Epidermal melanocyte (primary cell): ENCODE results near the gene LSP1.

ENCODE experiments used
- DNase-seq: peaks from one replicate; pipeline ENCODE4 v3.0.0; 2011; ENCODE audit warnings: low spot score; ENCODE audit not compliant: insufficient read length

Gene LSP1

GRCh38 chr11:1927026-1927847, 74.4 kb downstream of the LSP1 start:
- DNase-seq: no peak

GRCh38 chr11:1927848-1928469, 75.1 kb downstream of the LSP1 start:
- DNase-seq: no peak

GRCh38 chr11:1928470-1928890, 75.6 kb downstream of the LSP1 start:
- DNase-seq: no peak

GRCh38 chr11:1928891-1929541, 76.1 kb downstream of the LSP1 start:
- DNase-seq: no peak

GRCh38 chr11:1929621-1930461, 77.0 kb downstream of the LSP1 start:
- no peak for DNase-seq

GRCh38 chr11:1930462-1930830, 77.6 kb downstream of the LSP1 start:
- DNase-seq: no peak

- no peak for DNase-seq
These were observed 78.6 kb downstream of the LSP1 start for GRCh38 chr11:1931341-1932104.

GRCh38 chr11:1932105-1932480, 79.2 kb downstream of the LSP1 start:
- DNase-seq: no peak

- DNase-seq: no peak
These were observed 79.8 kb downstream of the LSP1 start for GRCh38 chr11:1932681-1933080.

GRCh38 chr11:1933416-1934334, 80.8 kb downstream of the LSP1 start:
- no peak for DNase-seq

GRCh38 chr11:1934335-1935155, 81.7 kb downstream of the LSP1 start:
- DNase-seq: no peak

GRCh38 chr11:1935156-1936071, 82.5 kb downstream of the LSP1 start:
- no peak for DNase-seq

GRCh38 chr11:1936072-1936780, 83.3 kb downstream of the LSP1 start:
- DNase-seq: no peak

- DNase-seq: no peak
These were observed 84.1 kb downstream of the LSP1 start for GRCh38 chr11:1936781-1937615.

GRCh38 chr11:1937616-1938342, 84.9 kb downstream of the LSP1 start:
- DNase-seq: no peak
